Ishikawa (cell line): ENCODE data around the gene GGACT.

ENCODE experiments used
- CEBPB ChIP-seq: IDR thresholded peaks from 2 replicates; pipeline ENCODE4 v1.6.1; 2012
- CREB1 ChIP-seq: IDR thresholded peaks from 2 replicates; pipeline ENCODE4 v1.6.1; 2012; ENCODE audit warnings: low read depth
- EGR1 ChIP-seq: IDR thresholded peaks from 2 replicates; pipeline ENCODE4 v1.6.1; 2012
- EP300 ChIP-seq: IDR thresholded peaks from 2 replicates; pipeline ENCODE4 v1.6.1; 2012; ENCODE audit warnings: borderline replicate concordance
- FOXM1 ChIP-seq: IDR thresholded peaks from 2 replicates; pipeline ENCODE4 v1.6.1; 2012; ENCODE audit warnings: low read depth, borderline replicate concordance
- MAX ChIP-seq: IDR thresholded peaks from 2 replicates; pipeline ENCODE4 v1.6.1; 2012
- NFIC ChIP-seq: IDR thresholded peaks from 2 replicates; pipeline ENCODE4 v1.6.1; 2012
- RAD21 ChIP-seq: IDR thresholded peaks from 2 replicates; pipeline ENCODE4 v1.6.1; 2012; ENCODE audit warnings: low read depth
- REST ChIP-seq: IDR thresholded peaks from 2 replicates; pipeline ENCODE4 v1.6.1; 2012; ENCODE audit warnings: low read depth, mild to moderate bottlenecking
- TAF1 ChIP-seq: IDR thresholded peaks from 2 replicates; pipeline ENCODE4 v1.6.1; 2012; ENCODE audit warnings: low read depth, mild to moderate bottlenecking
- TCF12 ChIP-seq: IDR thresholded peaks from 2 replicates; pipeline ENCODE4 v1.6.1; 2012; ENCODE audit warnings: low read depth
- TEAD4 ChIP-seq: IDR thresholded peaks from 2 replicates; pipeline ENCODE4 v1.6.1; 2012
- USF1 ChIP-seq: IDR thresholded peaks from 2 replicates; pipeline ENCODE4 v1.6.1; 2012
- YY1 ChIP-seq: IDR thresholded peaks from 2 replicates; pipeline ENCODE4 v1.6.1; 2012; ENCODE audit warnings: low read depth
- ZBTB7A ChIP-seq: IDR thresholded peaks from 2 replicates; pipeline ENCODE4 v1.6.1; 2012; ENCODE audit warnings: low read depth

Gene GGACT

GRCh38 chr13:100485265-100485664 is 103.3 kb downstream of the GGACT start:
- no peak for TF ChIP-seq CREB1

GRCh38 chr13:100484702-100485101 is 103.9 kb downstream of the GGACT start:
- TF ChIP-seq ZBTB7A = no peak
- TF ChIP-seq EP300 = peak; percentile 63
- TF ChIP-seq REST = no peak
- no peak for TF ChIP-seq EGR1
- no peak for TF ChIP-seq YY1
- no peak for TF ChIP-seq RAD21
- TF ChIP-seq TCF12 = peak; percentile 45; the same call in 1 of the 2 replicates
- TF ChIP-seq TEAD4 = no peak
- no peak for TF ChIP-seq TAF1

GRCh38 chr13:100483841-100484381 is 104.7 kb downstream of the GGACT start:
- TF ChIP-seq RAD21 (no peak), NFIC (no peak), TCF12 (no peak)

GRCh38 chr13:100483139-100483538 is 105.5 kb downstream of the GGACT start:
- TF ChIP-seq CREB1 (no peak), EP300 (no peak)

- TF ChIP-seq REST = no peak
- TF ChIP-seq YY1 = no peak
- no peak for TF ChIP-seq FOXM1
- no peak for TF ChIP-seq EGR1
- no peak for TF ChIP-seq EP300
- no peak for TF ChIP-seq USF1
- no peak for TF ChIP-seq CEBPB
- no peak for TF ChIP-seq MAX
- TF ChIP-seq TCF12 = no peak
- no peak for TF ChIP-seq CREB1
- no peak for TF ChIP-seq ZBTB7A
- no peak for TF ChIP-seq RAD21
- no peak for TF ChIP-seq TEAD4
- TF ChIP-seq TAF1 = no peak
- TF ChIP-seq NFIC = no peak
These were observed 107.9 kb downstream of the GGACT start for GRCh38 chr13:100480676-100481075.
